ENCODE results near the gene WASF3.

WASF3 gene

GRCh38 chr13:26541678-26542568 is 15.6 kb upstream of the WASF3 start:
- H3K36me3 ChIP-seq (ENCODE audit: insufficient read depth, insufficient read length, low read length) = no peaks in the 10 kb centered on the region
- no peaks in the 10 kb centered on the region for H3K9me3 ChIP-seq (ENCODE audit: insufficient read depth, low read length)
- H3K4me3 ChIP-seq (ENCODE audit: insufficient read length, low read depth) = no peak overlapping the region
- H3K27me3 ChIP-seq (ENCODE audit: insufficient read depth, insufficient read length) = no peaks in the 10 kb centered on the region
- TF ChIP-seq YY1 (IDR thresholded peaks at IDR 0.05; ENCODE audit: insufficient read depth, insufficient read length) (no peak), SUZ12 (IDR thresholded peaks at IDR 0.05; ENCODE audit: extremely low read depth, insufficient read depth, insufficient read length) (no peak), ZNF274 (IDR thresholded peaks at IDR 0.05; ENCODE audit: low read depth, low read length) (no peak)
- H3K9ac ChIP-seq (ENCODE audit: insufficient read length, low read depth) = no peak overlapping the region
- H3K4me1 ChIP-seq (ENCODE audit: insufficient read depth, insufficient read length) = no peaks in the 10 kb centered on the region
- no peak for DNase-seq (ENCODE audit: low read depth, low spot score)

GRCh38 chr13:26544707-26545106 is 12.8 kb upstream of the WASF3 start:
- no peak for DNase-seq (ENCODE audit: low read depth, low spot score)
- Histone ChIP-seq H3K9me3 (ENCODE audit: insufficient read depth, low read length) (no peaks in the 10 kb centered on the region), H3K27me3 (ENCODE audit: insufficient read depth, insufficient read length) (no peaks in the 10 kb centered on the region), H3K36me3 (ENCODE audit: insufficient read depth, insufficient read length, low read length) (no peaks in the 10 kb centered on the region), H3K4me1 (ENCODE audit: insufficient read depth, insufficient read length) (no peaks in the 10 kb centered on the region), H3K9ac (ENCODE audit: insufficient read length, low read depth) (no peak overlapping the region), H3K4me3 (ENCODE audit: insufficient read length, low read depth) (no peak overlapping the region)
- no peak for TF ChIP-seq YY1 (IDR thresholded peaks at IDR 0.05; ENCODE audit: insufficient read depth, insufficient read length)
- no peak for TF ChIP-seq SUZ12 (IDR thresholded peaks at IDR 0.05; ENCODE audit: extremely low read depth, insufficient read depth, insufficient read length)
- no peak for TF ChIP-seq ZNF274 (IDR thresholded peaks at IDR 0.05; ENCODE audit: low read depth, low read length)

DNA sequence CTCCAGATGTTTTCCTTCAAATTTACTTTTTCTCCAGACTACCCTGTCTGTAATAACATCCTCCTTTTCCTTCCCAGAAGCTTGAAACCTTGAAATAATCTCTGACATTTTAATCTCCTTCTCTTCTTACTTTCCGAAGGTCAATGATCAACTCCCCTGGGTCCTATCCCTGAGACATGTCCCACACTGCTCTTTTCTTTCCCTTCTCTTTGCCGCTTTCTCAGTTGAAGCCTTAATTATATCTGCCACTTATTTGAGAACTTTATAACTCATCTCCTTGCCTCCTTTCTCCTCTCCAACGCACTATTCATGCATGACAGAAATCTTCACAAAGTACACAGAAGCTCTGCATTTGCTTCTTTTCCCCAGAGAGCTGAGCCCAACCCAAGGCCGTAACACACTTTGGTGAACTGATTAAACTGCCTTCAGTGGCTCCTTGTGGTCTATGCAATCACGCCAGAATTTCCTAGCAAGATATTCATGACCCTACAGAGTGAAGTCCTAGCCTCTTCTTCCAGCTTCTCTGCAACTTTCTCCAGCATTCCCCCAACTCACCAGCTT is 9.2 kb upstream of the WASF3 start:
- no peak overlapping the region for H3K9ac ChIP-seq (ENCODE audit: insufficient read length, low read depth)
- no peaks in the 10 kb centered on the region for H3K27me3 ChIP-seq (ENCODE audit: insufficient read depth, insufficient read length)
- DNase-seq (ENCODE audit: low read depth, low spot score) = no peak
- TF ChIP-seq SUZ12 (IDR thresholded peaks at IDR 0.05; ENCODE audit: extremely low read depth, insufficient read depth, insufficient read length) (no peak), ZNF274 (IDR thresholded peaks at IDR 0.05; ENCODE audit: low read depth, low read length) (no peak), YY1 (IDR thresholded peaks at IDR 0.05; ENCODE audit: insufficient read depth, insufficient read length) (no peak)
- H3K36me3 ChIP-seq (ENCODE audit: insufficient read depth, insufficient read length, low read length) = no peaks in the 10 kb centered on the region
- no peak overlapping the region for H3K4me3 ChIP-seq (ENCODE audit: insufficient read length, low read depth)
- no peaks in the 10 kb centered on the region for H3K4me1 ChIP-seq (ENCODE audit: insufficient read depth, insufficient read length)
- H3K9me3 ChIP-seq (ENCODE audit: insufficient read depth, low read length) = no peaks in the 10 kb centered on the region

GRCh38 chr13:26549713-26550112 is 7.8 kb upstream of the WASF3 start:
- no peaks in the 10 kb centered on the region for H3K4me1 ChIP-seq (ENCODE audit: insufficient read depth, insufficient read length)
- no peaks in the 10 kb centered on the region for H3K27me3 ChIP-seq (ENCODE audit: insufficient read depth, insufficient read length)

GRCh38 chr13:26551255-26551860 is 6.1 kb upstream of the WASF3 start:
- Histone ChIP-seq H3K27me3 (ENCODE audit: insufficient read depth, insufficient read length) (peaks cover 1% of the 10 kb centered on the region), H3K9me3 (ENCODE audit: insufficient read depth, low read length) (peaks cover 10% of the 10 kb centered on the region; the same call in 1 of the 2 replicates), H3K36me3 (ENCODE audit: insufficient read depth, insufficient read length, low read length) (no peaks in the 10 kb centered on the region), H3K4me1 (ENCODE audit: insufficient read depth, insufficient read length) (no peaks in the 10 kb centered on the region), H3K4me3 (ENCODE audit: insufficient read length, low read depth) (no peak overlapping the region), H3K9ac (ENCODE audit: insufficient read length, low read depth) (no peak overlapping the region)
- no peak for DNase-seq (ENCODE audit: low read depth, low spot score)
- TF ChIP-seq YY1 (IDR thresholded peaks at IDR 0.05; ENCODE audit: insufficient read depth, insufficient read length) (no peak), SUZ12 (IDR thresholded peaks at IDR 0.05; ENCODE audit: extremely low read depth, insufficient read depth, insufficient read length) (no peak), ZNF274 (IDR thresholded peaks at IDR 0.05; ENCODE audit: low read depth, low read length) (no peak)

More at GRCh38 chr13:26549713-26550112, 7.8 kb upstream of the WASF3 start:
- Histone ChIP-seq H3K4me3 (ENCODE audit: insufficient read length, low read depth) (no peak overlapping the region), H3K9me3 (ENCODE audit: insufficient read depth, low read length) (peaks cover 1% of the 10 kb centered on the region; the same call in 1 of the 2 replicates), H3K36me3 (ENCODE audit: insufficient read depth, insufficient read length, low read length) (no peaks in the 10 kb centered on the region), H3K9ac (ENCODE audit: insufficient read length, low read depth) (no peak overlapping the region)
- DNase-seq (ENCODE audit: low read depth, low spot score) = no peak
- TF ChIP-seq ZNF274 (IDR thresholded peaks at IDR 0.05; ENCODE audit: low read depth, low read length) (no peak), SUZ12 (IDR thresholded peaks at IDR 0.05; ENCODE audit: extremely low read depth, insufficient read depth, insufficient read length) (no peak), YY1 (IDR thresholded peaks at IDR 0.05; ENCODE audit: insufficient read depth, insufficient read length) (no peak)

DNA sequence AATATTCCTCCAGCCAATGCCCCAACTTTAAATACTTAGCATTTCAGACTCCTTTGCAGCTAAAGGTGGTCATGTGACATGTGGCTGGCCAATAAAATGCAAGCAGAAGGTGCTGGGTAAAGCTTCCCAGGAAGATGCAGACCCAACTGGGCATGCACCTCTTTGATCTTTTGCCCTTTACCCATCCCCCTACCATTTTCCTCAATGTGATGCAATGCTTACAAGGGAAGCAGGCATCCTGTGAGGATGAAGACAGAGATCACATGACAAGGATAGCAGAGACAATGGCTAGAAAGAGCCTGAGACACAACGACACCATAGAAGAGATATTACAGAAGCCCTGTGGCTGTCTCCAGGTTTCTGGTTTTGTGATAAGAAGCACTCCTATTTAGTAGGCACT is 2.1 kb upstream of the WASF3 start:
- no peak for DNase-seq (ENCODE audit: low read depth, low spot score)
- H3K9me3 ChIP-seq (ENCODE audit: insufficient read depth, low read length) = peaks cover 10% of the 10 kb centered on the region; the same call in 1 of the 2 replicates
- TF ChIP-seq ZNF274 (IDR thresholded peaks at IDR 0.05; ENCODE audit: low read depth, low read length) (no peak), SUZ12 (IDR thresholded peaks at IDR 0.05; ENCODE audit: extremely low read depth, insufficient read depth, insufficient read length) (no peak), YY1 (IDR thresholded peaks at IDR 0.05; ENCODE audit: insufficient read depth, insufficient read length) (no peak)
- no peaks in the 10 kb centered on the region for H3K4me1 ChIP-seq (ENCODE audit: insufficient read depth, insufficient read length)
- no peak overlapping the region for H3K9ac ChIP-seq (ENCODE audit: insufficient read length, low read depth)
- H3K27me3 ChIP-seq (ENCODE audit: insufficient read depth, insufficient read length) = peaks cover 3% of the 10 kb centered on the region
- no peaks in the 10 kb centered on the region for H3K36me3 ChIP-seq (ENCODE audit: insufficient read depth, insufficient read length, low read length)
- H3K4me3 ChIP-seq (ENCODE audit: insufficient read length, low read depth) = no peak overlapping the region

DNA sequence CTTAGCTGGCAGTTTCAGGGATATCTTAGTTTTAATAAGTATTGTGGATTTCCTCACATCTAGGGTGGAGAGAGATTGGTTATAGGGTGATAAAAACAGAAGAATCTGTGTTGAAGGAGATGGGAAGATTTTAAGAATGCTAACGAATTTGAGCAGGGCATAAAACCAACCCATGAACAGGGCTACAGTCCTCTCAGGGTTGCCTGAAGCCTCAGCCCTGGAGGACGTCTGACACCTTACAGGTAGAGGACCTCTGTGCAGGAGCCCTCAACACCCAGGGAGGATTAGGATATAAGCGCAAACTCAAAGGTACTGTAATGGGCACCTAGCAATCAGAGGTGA is 461 bp upstream of the WASF3 start:
- H3K36me3 ChIP-seq (ENCODE audit: insufficient read depth, insufficient read length, low read length) = no peaks in the 10 kb centered on the region
- H3K4me3 ChIP-seq (ENCODE audit: insufficient read length, low read depth) = peak overlapping the region; percentile 39
- no peak for DNase-seq (ENCODE audit: low read depth, low spot score)
- H3K4me1 ChIP-seq (ENCODE audit: insufficient read depth, insufficient read length) = no peaks in the 10 kb centered on the region
- H3K27me3 ChIP-seq (ENCODE audit: insufficient read depth, insufficient read length) = peaks cover 3% of the 10 kb centered on the region
- H3K9me3 ChIP-seq (ENCODE audit: insufficient read depth, low read length) = peaks cover 10% of the 10 kb centered on the region; the same call in 1 of the 2 replicates
- peak overlapping the region; percentile 42 for H3K9ac ChIP-seq (ENCODE audit: insufficient read length, low read depth)
- TF ChIP-seq SUZ12 (IDR thresholded peaks at IDR 0.05; ENCODE audit: extremely low read depth, insufficient read depth, insufficient read length) = no peak
- TF ChIP-seq YY1 (IDR thresholded peaks at IDR 0.05; ENCODE audit: insufficient read depth, insufficient read length) = no peak
- TF ChIP-seq ZNF274 (IDR thresholded peaks at IDR 0.05; ENCODE audit: low read depth, low read length) = no peak
